ENCODE data around the gene PIP5KL1.

GRCh38 chr9:127963359-127964064, 32.9 kb upstream of the PIP5KL1 start:
- TF ChIP-seq SMC3 (IDR thresholded peaks at IDR 0.05; ENCODE audit: low read depth, low read length): no peak
- no peak for TF ChIP-seq RAD21 (IDR thresholded peaks at IDR 0.05; ENCODE audit: low read length)
- no peak for TF ChIP-seq CTCF (conservative IDR thresholded peaks at IDR 0.05; ENCODE audit: low read depth, low read length)
- no peak for TF ChIP-seq POLR2A (IDR thresholded peaks at IDR 0.05; ENCODE audit: low read depth, low read length)

Measured in IMR-90 (cell line).